ENCODE measurements around the gene NSUN5.

NSUN5 gene

GRCh38 chr7:73308665-73309214 lies at the start of gene NSUN5:
Gene NSUN5 (minus strand): TSS chr7:73308826. CDS start chr7:73308790, 36 bp downstream.
- in situ Hi-C loops (cut with HindIII; ENCODE audit: low sequenced_read_pairs) = no loop called here

GRCh38 chr7:73356159-73356558 lies 47.5 kb upstream of the NSUN5 start:
- in situ Hi-C loops (cut with HindIII; ENCODE audit: low sequenced_read_pairs) = no loop called here

- in situ Hi-C loops (cut with HindIII; ENCODE audit: low sequenced_read_pairs) = no loop called here
Measured at GRCh38 chr7:73354821-73355220, 46.2 kb upstream of the NSUN5 start.

- in situ Hi-C loops (cut with HindIII; ENCODE audit: low sequenced_read_pairs) = no loop called here
Measured at GRCh38 chr7:73354196-73354595, 45.6 kb upstream of the NSUN5 start.

- in situ Hi-C loops (cut with HindIII; ENCODE audit: low sequenced_read_pairs) = no loop called here
Measured at GRCh38 chr7:73353243-73353642, 44.6 kb upstream of the NSUN5 start.

- in situ Hi-C loops (cut with HindIII; ENCODE audit: low sequenced_read_pairs) = no loop called here
Measured at GRCh38 chr7:73352784-73353183, 44.2 kb upstream of the NSUN5 start.

GRCh38 chr7:73351447-73352167 lies 43.0 kb upstream of the NSUN5 start:
- in situ Hi-C loops (cut with HindIII; ENCODE audit: low sequenced_read_pairs) = no loop called here

- in situ Hi-C loops (cut with HindIII; ENCODE audit: low sequenced_read_pairs) = no loop called here
Measured at GRCh38 chr7:73350306-73351068, 41.9 kb upstream of the NSUN5 start.

- in situ Hi-C loops (cut with HindIII; ENCODE audit: low sequenced_read_pairs) = no loop called here
Measured at GRCh38 chr7:73349763-73350162, 41.1 kb upstream of the NSUN5 start.

- in situ Hi-C loops (cut with HindIII; ENCODE audit: low sequenced_read_pairs) = no loop called here
Measured at GRCh38 chr7:73345951-73346350, 37.3 kb upstream of the NSUN5 start.

GRCh38 chr7:73345538-73345937 lies 36.9 kb upstream of the NSUN5 start:
- in situ Hi-C loops (cut with HindIII; ENCODE audit: low sequenced_read_pairs) = no loop called here

- in situ Hi-C loops (cut with HindIII; ENCODE audit: low sequenced_read_pairs) = loop anchor here (5.0 kb wide), 2 partner anchors 103 to 178 kb away; partner anchors contain the start of gene BAZ1B
Measured at GRCh38 chr7:73343671-73344380, 35.2 kb upstream of the NSUN5 start.

GRCh38 chr7:73342645-73343044 lies 34.0 kb upstream of the NSUN5 start:
- in situ Hi-C loops (cut with HindIII; ENCODE audit: low sequenced_read_pairs) = loop anchor here (5.0 kb wide), 2 partner anchors 105 to 180 kb away; partner anchors contain the start of gene BAZ1B

GRCh38 chr7:73341877-73342276 lies 33.3 kb upstream of the NSUN5 start:
- in situ Hi-C loops (cut with HindIII; ENCODE audit: low sequenced_read_pairs) = loop anchor here (5.0 kb wide), 2 partner anchors 105 to 180 kb away; partner anchors contain the start of gene BAZ1B

GRCh38 chr7:73340514-73340913 lies 31.9 kb upstream of the NSUN5 start:
- in situ Hi-C loops (cut with HindIII; ENCODE audit: low sequenced_read_pairs) = loop anchor here (5.0 kb wide), 2 partner anchors 107 to 182 kb away; partner anchors contain the start of gene BAZ1B

- in situ Hi-C loops (cut with HindIII; ENCODE audit: low sequenced_read_pairs) = no loop called here
Measured at GRCh38 chr7:73338321-73338720, 29.7 kb upstream of the NSUN5 start.

GRCh38 chr7:73332447-73332846 lies 23.8 kb upstream of the NSUN5 start:
- in situ Hi-C loops (cut with HindIII; ENCODE audit: low sequenced_read_pairs) = no loop called here

GRCh38 chr7:73330772-73331171 lies 22.1 kb upstream of the NSUN5 start:
- in situ Hi-C loops (cut with HindIII; ENCODE audit: low sequenced_read_pairs) = no loop called here

- in situ Hi-C loops (cut with HindIII; ENCODE audit: low sequenced_read_pairs) = no loop called here
Measured at GRCh38 chr7:73329861-73330581, 21.4 kb upstream of the NSUN5 start.

- in situ Hi-C loops (cut with HindIII; ENCODE audit: low sequenced_read_pairs) = no loop called here
Measured at GRCh38 chr7:73328696-73329095, 20.1 kb upstream of the NSUN5 start.

All from endothelial cell of hepatic sinusoid (primary cell).